ENCODE results near the gene SLC37A1.

DNA sequence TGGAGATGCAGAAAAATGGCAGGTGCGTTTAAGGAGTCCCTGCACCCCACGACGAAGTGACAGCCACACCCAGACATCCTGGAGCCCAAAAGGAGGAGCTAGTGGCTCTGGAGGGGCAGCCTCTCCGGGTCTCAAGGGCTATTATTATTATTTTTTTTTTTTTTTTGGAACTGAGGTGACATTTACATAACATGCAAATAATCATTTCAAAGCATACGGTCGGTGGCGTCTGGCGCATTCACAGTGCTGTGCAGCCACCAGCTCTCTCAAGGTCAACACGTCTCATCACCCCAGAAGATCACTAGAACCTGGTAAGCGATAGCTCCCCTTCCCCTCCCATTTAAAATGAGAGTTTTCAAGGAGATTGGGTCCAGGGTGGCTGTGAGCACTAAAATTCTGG, 72.2 kb downstream of the SLC37A1 start:
- TF ChIP-seq, protein P1, sequence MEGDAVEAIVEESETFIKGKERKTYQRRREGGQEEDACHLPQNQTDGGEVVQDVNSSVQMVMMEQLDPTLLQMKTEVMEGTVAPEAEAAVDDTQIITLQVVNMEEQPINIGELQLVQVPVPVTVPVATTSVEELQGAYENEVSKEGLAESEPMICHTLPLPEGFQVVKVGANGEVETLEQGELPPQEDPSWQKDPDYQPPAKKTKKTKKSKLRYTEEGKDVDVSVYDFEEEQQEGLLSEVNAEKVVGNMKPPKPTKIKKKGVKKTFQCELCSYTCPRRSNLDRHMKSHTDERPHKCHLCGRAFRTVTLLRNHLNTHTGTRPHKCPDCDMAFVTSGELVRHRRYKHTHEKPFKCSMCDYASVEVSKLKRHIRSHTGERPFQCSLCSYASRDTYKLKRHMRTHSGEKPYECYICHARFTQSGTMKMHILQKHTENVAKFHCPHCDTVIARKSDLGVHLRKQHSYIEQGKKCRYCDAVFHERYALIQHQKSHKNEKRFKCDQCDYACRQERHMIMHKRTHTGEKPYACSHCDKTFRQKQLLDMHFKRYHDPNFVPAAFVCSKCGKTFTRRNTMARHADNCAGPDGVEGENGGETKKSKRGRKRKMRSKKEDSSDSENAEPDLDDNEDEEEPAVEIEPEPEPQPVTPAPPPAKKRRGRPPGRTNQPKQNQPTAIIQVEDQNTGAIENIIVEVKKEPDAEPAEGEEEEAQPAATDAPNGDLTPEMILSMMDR (conservative IDR thresholded peaks at IDR 0.05; ENCODE audit: low read length), result no peak
- TF ChIP-seq EZH2phosphoT487 (IDR thresholded peaks at IDR 0.05; ENCODE audit: borderline replicate concordance), result no peak

Data from Loucy (cell line).